ENCODE measurements around the gene MTMR2.

GRCh38 chr11:95917193-95918036, 6.5 kb downstream of the MTMR2 start:
- TF ChIP-seq POLR2A (IDR thresholded peaks at IDR 0.05) (no peak), CTCF (IDR thresholded peaks at IDR 0.05) (no peak), POLR2AphosphoS5 (IDR thresholded peaks at IDR 0.05) (peak; percentile 18)

Measured in prostate gland (tissue), 2 donors.